Measurements from ENCODE around the gene EIPR1.

The EIPR1 gene

DNA sequence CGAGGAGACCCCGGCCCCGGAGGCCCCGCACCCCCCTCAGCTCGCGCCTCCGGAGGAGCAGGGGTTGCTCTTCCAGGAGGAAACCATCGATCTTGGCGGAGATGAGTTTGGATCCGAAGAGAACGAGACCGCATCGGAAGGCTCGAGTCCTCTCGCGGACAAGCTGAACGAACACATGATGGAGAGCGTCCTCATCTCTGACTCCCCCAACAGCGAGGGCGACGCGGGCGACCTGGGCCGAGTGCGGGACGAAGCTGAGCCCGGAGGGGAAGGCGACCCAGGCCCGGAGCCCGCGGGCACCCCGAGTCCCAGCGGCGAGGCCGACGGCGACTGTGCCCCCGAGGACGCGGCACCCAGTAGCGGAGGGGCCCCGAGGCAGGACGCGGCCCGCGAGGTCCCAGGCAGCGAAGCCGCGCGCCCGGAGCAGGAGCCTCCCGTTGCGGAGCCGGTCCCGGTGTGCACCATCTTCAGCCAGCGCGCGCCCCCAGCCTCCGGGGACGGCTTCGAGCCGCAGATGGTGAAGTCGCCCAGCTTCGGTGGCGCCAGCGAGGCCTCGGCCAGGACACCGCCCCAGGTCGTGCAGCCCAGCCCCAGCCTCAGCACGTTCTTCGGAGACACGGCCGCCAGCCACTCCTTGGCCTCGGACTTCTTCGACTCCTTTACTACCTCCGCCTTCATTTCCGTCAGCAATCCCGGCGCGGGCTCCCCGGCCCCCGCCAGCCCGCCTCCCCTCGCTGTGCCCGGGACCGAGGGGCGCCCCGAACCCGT, 10.2 kb upstream of the EIPR1 start:
- no peak for TF ChIP-seq ZNF565 (CRISPR knock-in tag; conservative IDR thresholded peaks at IDR 0.05; ENCODE audit: low read depth)
- TF ChIP-seq, protein P1, sequence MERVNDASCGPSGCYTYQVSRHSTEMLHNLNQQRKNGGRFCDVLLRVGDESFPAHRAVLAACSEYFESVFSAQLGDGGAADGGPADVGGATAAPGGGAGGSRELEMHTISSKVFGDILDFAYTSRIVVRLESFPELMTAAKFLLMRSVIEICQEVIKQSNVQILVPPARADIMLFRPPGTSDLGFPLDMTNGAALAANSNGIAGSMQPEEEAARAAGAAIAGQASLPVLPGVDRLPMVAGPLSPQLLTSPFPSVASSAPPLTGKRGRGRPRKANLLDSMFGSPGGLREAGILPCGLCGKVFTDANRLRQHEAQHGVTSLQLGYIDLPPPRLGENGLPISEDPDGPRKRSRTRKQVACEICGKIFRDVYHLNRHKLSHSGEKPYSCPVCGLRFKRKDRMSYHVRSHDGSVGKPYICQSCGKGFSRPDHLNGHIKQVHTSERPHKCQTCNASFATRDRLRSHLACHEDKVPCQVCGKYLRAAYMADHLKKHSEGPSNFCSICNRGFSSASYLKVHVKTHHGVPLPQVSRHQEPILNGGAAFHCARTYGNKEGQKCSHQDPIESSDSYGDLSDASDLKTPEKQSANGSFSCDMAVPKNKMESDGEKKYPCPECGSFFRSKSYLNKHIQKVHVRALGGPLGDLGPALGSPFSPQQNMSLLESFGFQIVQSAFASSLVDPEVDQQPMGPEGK (CRISPR knock-in tag; IDR thresholded peaks at IDR 0.05; ENCODE audit: borderline replicate concordance), result no peak
- TF ChIP-seq ARNTL (CRISPR knock-in tag; IDR thresholded peaks at IDR 0.05; ENCODE audit: borderline replicate concordance, low read depth), result no peak
- no peak for TF ChIP-seq PPARA (CRISPR knock-in tag; IDR thresholded peaks at IDR 0.05; ENCODE audit: borderline replicate concordance)
- TF ChIP-seq TSHZ2 (CRISPR knock-in tag; IDR thresholded peaks at IDR 0.05), result no peak
- TF ChIP-seq ZNF70 (CRISPR knock-in tag; IDR thresholded peaks at IDR 0.05), result no peak
- no peak for TF ChIP-seq ZFP30 (CRISPR knock-in tag; IDR thresholded peaks at IDR 0.05)
- TF ChIP-seq ZC3H10 (CRISPR knock-in tag; IDR thresholded peaks at IDR 0.05), result no peak
- TF ChIP-seq, protein P2, sequence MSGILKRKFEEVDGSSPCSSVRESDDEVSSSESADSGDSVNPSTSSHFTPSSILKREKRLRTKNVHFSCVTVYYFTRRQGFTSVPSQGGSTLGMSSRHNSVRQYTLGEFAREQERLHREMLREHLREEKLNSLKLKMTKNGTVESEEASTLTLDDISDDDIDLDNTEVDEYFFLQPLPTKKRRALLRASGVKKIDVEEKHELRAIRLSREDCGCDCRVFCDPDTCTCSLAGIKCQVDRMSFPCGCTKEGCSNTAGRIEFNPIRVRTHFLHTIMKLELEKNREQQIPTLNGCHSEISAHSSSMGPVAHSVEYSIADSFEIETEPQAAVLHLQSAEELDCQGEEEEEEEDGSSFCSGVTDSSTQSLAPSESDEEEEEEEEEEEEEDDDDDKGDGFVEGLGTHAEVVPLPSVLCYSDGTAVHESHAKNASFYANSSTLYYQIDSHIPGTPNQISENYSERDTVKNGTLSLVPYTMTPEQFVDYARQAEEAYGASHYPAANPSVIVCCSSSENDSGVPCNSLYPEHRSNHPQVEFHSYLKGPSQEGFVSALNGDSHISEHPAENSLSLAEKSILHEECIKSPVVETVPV (CRISPR knock-in tag; IDR thresholded peaks at IDR 0.05), result no peak
- no peak for TF ChIP-seq CREB5 (CRISPR knock-in tag; IDR thresholded peaks at IDR 0.05; ENCODE audit: low read depth)
- no peak for TF ChIP-seq OSR1 (CRISPR knock-in tag; IDR thresholded peaks at IDR 0.05)
- no peak for TF ChIP-seq RARB (CRISPR knock-in tag; IDR thresholded peaks at IDR 0.05)
- no peak for ATAC-seq

GRCh38 chr2:3387011-3387410, 9.4 kb upstream of the EIPR1 start:
- TF ChIP-seq, protein P1 (CRISPR knock-in tag; IDR thresholded peaks at IDR 0.05; ENCODE audit: borderline replicate concordance), result no peak
- no peak for TF ChIP-seq ZNF565 (CRISPR knock-in tag; conservative IDR thresholded peaks at IDR 0.05; ENCODE audit: low read depth)
- no peak for TF ChIP-seq GLIS3 (CRISPR knock-in tag; IDR thresholded peaks at IDR 0.05)
- TF ChIP-seq ZFP3 (CRISPR knock-in tag; IDR thresholded peaks at IDR 0.05), result no peak
- TF ChIP-seq, protein P2 (CRISPR knock-in tag; IDR thresholded peaks at IDR 0.05), result no peak
- no peak for TF ChIP-seq ZC3H10 (CRISPR knock-in tag; IDR thresholded peaks at IDR 0.05)
- no peak for TF ChIP-seq TCF4 (CRISPR knock-in tag; IDR thresholded peaks at IDR 0.05; ENCODE audit: borderline replicate concordance)
- no peak for TF ChIP-seq ESRRG (CRISPR knock-in tag; IDR thresholded peaks at IDR 0.05)
- no peak for TF ChIP-seq OSR1 (CRISPR knock-in tag; IDR thresholded peaks at IDR 0.05)
- no peak for TF ChIP-seq ZFP30 (CRISPR knock-in tag; IDR thresholded peaks at IDR 0.05)
- TF ChIP-seq ARNTL (CRISPR knock-in tag; IDR thresholded peaks at IDR 0.05; ENCODE audit: borderline replicate concordance, low read depth), result no peak
- TF ChIP-seq RARB (CRISPR knock-in tag; IDR thresholded peaks at IDR 0.05), result no peak
- no peak for TF ChIP-seq PPARA (CRISPR knock-in tag; IDR thresholded peaks at IDR 0.05; ENCODE audit: borderline replicate concordance)
- no peak for ATAC-seq
